OCI-LY7 (cell line): ENCODE measurements around the gene ABCG2.

ENCODE experiments used
- EZH2phosphoT487 ChIP-seq: fragments of 200-600 bp; sonication (generic); IDR thresholded peaks from 2 replicates; pipeline ENCODE4 v1.6.1; 2018; ENCODE audit warnings: low read depth, borderline replicate concordance, mild to moderate bottlenecking, mixed run types, antibody characterized with exemption, low read length, moderate library complexity, mixed read lengths
- TF ChIP-seq, protein P1 (sequence below): fragments of 200-600 bp; sonication (generic); conservative IDR thresholded peaks from 2 replicates; pipeline ENCODE4 v1.5.1; 2014; ENCODE audit warnings: mild to moderate bottlenecking, antibody characterized with exemption, low read length, moderate library complexity, mixed read lengths

GRCh38 chr4:88187766-88188165, 29.3 kb upstream of the ABCG2 start:
- TF ChIP-seq, protein P1, sequence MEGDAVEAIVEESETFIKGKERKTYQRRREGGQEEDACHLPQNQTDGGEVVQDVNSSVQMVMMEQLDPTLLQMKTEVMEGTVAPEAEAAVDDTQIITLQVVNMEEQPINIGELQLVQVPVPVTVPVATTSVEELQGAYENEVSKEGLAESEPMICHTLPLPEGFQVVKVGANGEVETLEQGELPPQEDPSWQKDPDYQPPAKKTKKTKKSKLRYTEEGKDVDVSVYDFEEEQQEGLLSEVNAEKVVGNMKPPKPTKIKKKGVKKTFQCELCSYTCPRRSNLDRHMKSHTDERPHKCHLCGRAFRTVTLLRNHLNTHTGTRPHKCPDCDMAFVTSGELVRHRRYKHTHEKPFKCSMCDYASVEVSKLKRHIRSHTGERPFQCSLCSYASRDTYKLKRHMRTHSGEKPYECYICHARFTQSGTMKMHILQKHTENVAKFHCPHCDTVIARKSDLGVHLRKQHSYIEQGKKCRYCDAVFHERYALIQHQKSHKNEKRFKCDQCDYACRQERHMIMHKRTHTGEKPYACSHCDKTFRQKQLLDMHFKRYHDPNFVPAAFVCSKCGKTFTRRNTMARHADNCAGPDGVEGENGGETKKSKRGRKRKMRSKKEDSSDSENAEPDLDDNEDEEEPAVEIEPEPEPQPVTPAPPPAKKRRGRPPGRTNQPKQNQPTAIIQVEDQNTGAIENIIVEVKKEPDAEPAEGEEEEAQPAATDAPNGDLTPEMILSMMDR = no peak
- TF ChIP-seq EZH2phosphoT487 = no peak
